Heart left ventricle (tissue), 16 donors: ENCODE measurements around the gene CHRD. TPM values are rescaled to one million over a fixed set of nuclear protein-coding genes. Genes with fewer than 3 reads are reported as not detected.

ENCODE experiments used
- ATAC-seq, 4 donors: fragments of 200-7000 bp; cut with Tn5 transposase; one replicate each; pipeline ENCODE4 v1.9.1; 2020 to 2022; ENCODE audit warnings: moderate library complexity in 4 of 4, mild to moderate bottlenecking in 3 of 4, moderate number of reproducible peaks in 1 of 4
- DNase-seq, 5 donors: peaks; one replicate each; pipeline ENCODE4 v3.0.0-alpha.2; 2020
- H3K27ac ChIP-seq, 12 donors: fragments of 200-600 bp; sonication (generic) in 4 of 12; one replicate each; pipeline versions ENCODE4 v1.5.0 to v1.8.0; 2016 to 2022; ENCODE audit warnings: mild to moderate bottlenecking in 2 of 12
- H3K27me3 ChIP-seq, 9 donors: fragments of 200-600 bp; sonication (generic) in 2 of 9; one replicate each; pipeline versions ENCODE4 v1.5.1 to v1.8.0; 2016 to 2022; ENCODE audit warnings: mild to moderate bottlenecking in 3 of 9
- H3K36me3 ChIP-seq, 9 donors: fragments of 200-600 bp; sonication (generic) in 2 of 9; one replicate each; pipeline versions ENCODE4 v1.5.0 to v1.8.0; 2018 to 2022; ENCODE audit warnings: mild to moderate bottlenecking in 2 of 9
- H3K4me1 ChIP-seq, 12 donors: fragments of 200-600 bp; sonication (generic) in 4 of 12; one replicate each; pipeline versions ENCODE4 v1.5.0 to v1.8.0; 2016 to 2022; ENCODE audit warnings: mild to moderate bottlenecking in 3 of 12
- H3K4me3 ChIP-seq, 12 donors: fragments of 200-600 bp; sonication (generic) in 4 of 12; one replicate each; pipeline versions ENCODE4 v1.5.0 to v1.8.0; 2017 to 2022; ENCODE audit warnings: mild to moderate bottlenecking in 9 of 12, moderate library complexity in 4 of 12
- H3K9me3 ChIP-seq, 12 donors: fragments of 200-600 bp; sonication (generic) in 4 of 12; one replicate each; pipeline versions ENCODE4 v1.5.0 to v1.8.0; 2016 to 2022; ENCODE audit warnings: mild to moderate bottlenecking in 1 of 12
- POLR2A ChIP-seq, 2 donors: fragments of 450-650 bp; IDR thresholded peaks; one replicate each; pipeline ENCODE4 v1.6.1; 2017; ENCODE audit warnings: antibody characterized with exemption in 2 of 2, mild to moderate bottlenecking in 2 of 2, moderate library complexity in 2 of 2
- WGBS, 4 donors: extraction: QIAGEN DNeasy Blood & Tissue Kit in 2 of 4; methylation state at CpG; one replicate each; pipeline versions ENCODE4 v1.1.5 to v1.1.7; 2013 to 2018; 5-methylcytosine and 5-hydroxymethylcytosine counted together
- intact Hi-C, 10 donors: fragments of 100-400 bp; cut with DNase I; formaldehyde crosslinking; loops; one replicate each; pipeline versions ENCODE4 v1.11.1 to v1.14.2; 2022
- polyA plus RNA-seq, 2 donors: library from polyadenylated mRNA; stranded (reverse); fragments of 200-250 nt; gene quantifications; one replicate each; pipeline ENCODE4 v1.2.3, GENCODE V29; 2013
- total RNA-seq, 9 donors: library from RNA; depleted of rRNA in 2 of 9; stranded (reverse); fragments of >200 nt in 2 of 9; fragmentation: NEBNext Ultra II Directional in 3 of 9; extraction: Animal tissue kit (Norgen Biotek cat#: 25700) in 3 of 9; gene quantifications; one replicate each; pipeline versions ENCODE4 v1.1.0 to v1.2.4, GENCODE V29; 2016 to 2023
- TF ChIP-seq, protein P1 (sequence below), 12 donors: fragments of 200-600 bp; sonication (generic) in 4 of 12; IDR thresholded peaks; one replicate each; pipeline versions ENCODE4 v1.5.0 to v1.8.0; 2018 to 2022; ENCODE audit warnings: antibody characterized with exemption in 12 of 12, mild to moderate bottlenecking in 5 of 12
- donor health status: ischemic (EF 13 %, LVEDD 7.1; RV severe dilation, severe dysfunction).
- donor health status: healthy with polysubstance abuse.
- donor health status: DM: no; HTN: yes; CAD: no.
- donor health status: DM: no; HTN: no; CAD: no.
- donor health status: ischemic (EF 25% LVEDD 6.9; RV normal size, moderate dysfunction).
- donor health status: ischemic (EF 25% LVEDD 5.7; RV mildly dilated, moderate dysfunction).
- donor health status: healthy.
- donor health status: DM: yes; HTN: yes; CAD: no.
- donor health status: ischemic (EF 35%, LVEDD 5.7; RV mildly dilated, moderate dysfunction).
- donor health status: nonischemic (EF 11% LVEDD 7.7; RV severe dilation, severe dysfunction).
- donor health status: DM: yes; HTN: yes; CAD: no.
- donor health status: PGD.
- donor health status: ischemic (EF 29% LVEDD 5.4; RV normal size, mild dysfunction).
- donor health status: nonischemic (EF 23%, LVEDD 6.1; RV moderate dilation, normal function).

Gene CHRD
- total and polyA plus RNA-seq, 11 donors = 2.0 to 7.4 (median 4.8) TPM

DNA sequence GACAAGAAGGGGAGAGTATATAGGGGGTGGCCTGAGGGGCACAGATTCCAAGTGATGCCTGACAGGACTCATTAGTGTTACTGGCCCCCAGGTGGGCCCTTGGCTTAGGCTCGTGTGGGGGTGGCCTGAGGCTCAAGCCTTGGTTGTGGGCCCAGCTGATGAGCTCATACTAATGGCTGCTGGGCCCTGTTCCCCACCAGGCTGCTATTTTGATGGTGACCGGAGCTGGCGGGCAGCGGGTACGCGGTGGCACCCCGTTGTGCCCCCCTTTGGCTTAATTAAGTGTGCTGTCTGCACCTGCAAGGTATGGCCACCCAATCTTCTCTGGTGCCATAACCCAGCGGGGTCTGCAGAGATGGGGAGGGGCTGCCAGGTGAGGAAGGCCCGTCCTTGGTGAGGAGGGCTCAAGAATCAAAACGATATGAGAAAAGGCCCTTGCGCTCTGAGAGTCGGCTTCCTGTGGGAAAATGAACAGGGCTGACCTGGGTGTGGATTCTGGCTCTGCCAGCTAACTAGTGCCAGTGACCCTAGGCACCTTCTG, 7.4 kb downstream of the CHRD start:
- no peak for TF ChIP-seq POLR2A (IDR thresholded peaks at IDR 0.05)
- TF ChIP-seq, protein P1, sequence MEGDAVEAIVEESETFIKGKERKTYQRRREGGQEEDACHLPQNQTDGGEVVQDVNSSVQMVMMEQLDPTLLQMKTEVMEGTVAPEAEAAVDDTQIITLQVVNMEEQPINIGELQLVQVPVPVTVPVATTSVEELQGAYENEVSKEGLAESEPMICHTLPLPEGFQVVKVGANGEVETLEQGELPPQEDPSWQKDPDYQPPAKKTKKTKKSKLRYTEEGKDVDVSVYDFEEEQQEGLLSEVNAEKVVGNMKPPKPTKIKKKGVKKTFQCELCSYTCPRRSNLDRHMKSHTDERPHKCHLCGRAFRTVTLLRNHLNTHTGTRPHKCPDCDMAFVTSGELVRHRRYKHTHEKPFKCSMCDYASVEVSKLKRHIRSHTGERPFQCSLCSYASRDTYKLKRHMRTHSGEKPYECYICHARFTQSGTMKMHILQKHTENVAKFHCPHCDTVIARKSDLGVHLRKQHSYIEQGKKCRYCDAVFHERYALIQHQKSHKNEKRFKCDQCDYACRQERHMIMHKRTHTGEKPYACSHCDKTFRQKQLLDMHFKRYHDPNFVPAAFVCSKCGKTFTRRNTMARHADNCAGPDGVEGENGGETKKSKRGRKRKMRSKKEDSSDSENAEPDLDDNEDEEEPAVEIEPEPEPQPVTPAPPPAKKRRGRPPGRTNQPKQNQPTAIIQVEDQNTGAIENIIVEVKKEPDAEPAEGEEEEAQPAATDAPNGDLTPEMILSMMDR (IDR thresholded peaks at IDR 0.05) = no peak
- H3K36me3 ChIP-seq = peaks cover 0 to 28% (median 0%) of the 10 kb centered on the region in 9 donors
- no peak for ATAC-seq
- intact Hi-C loops = no loop called here
- H3K27me3 ChIP-seq = peaks cover 0 to 17% (median 1%) of the 10 kb centered on the region in 9 donors
- no peaks in the 10 kb centered on the region for H3K4me1 ChIP-seq
- H3K4me3 ChIP-seq = no peak overlapping the region
- H3K9me3 ChIP-seq = no peaks in the 10 kb centered on the region
- H3K27ac ChIP-seq = no peak overlapping the region
- no peak for DNase-seq
- 84 to 96% (median 93%) methylated on average over 5 to 12 of the region's 12 CpGs for WGBS, 4 donors

DNA sequence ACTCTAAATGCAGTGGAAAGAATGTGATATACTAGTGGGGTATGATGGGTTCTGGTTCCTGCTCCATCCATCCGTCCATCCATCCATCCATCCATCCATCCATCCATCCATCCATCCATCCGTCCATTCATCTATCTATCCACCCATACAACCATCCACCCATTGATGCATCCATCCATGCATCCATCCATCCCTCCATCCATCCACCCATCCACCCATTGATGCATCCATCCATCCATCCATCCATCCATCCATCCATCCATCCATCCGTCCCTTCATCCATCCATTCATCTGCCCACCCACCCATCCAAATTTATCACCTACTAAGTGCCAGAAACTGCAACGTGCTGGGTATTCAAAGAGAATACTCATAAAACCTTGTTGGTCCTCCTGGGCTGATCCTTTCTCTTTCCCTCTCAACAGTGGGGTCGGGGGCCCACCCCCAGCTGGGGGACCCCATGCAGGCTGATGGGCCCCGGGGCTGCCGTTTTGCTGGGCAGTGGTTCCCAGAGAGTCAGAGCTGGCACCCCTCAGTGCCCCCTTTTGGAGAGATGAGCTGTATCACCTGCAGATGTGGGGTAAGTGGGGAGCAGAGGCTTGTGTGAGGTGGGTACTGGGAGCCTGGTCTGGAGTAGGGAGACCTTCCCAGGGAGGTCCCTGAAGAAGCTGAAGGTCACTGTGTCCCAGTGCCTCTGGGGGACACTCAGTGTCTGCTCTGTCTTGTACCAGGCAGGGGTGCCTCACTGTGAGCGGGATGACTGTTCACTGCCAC, 8.5 kb downstream of the CHRD start:
- intact Hi-C loops = no loop called here
- no peak for ATAC-seq

DNA sequence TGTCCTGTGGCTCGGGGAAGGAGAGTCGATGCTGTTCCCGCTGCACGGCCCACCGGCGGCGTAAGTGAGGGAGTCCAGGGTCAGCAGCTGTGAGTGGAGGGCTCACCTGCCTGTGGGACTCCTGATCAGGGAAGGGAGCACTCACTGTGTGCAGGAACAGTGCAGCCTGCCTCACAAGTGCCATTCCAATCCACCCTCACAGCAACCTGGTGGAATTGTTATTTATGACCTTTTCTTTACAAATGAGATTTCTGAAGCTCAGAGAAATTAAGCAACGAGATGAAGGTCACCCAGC, 9.0 kb downstream of the CHRD start:
- no peak for ATAC-seq
- H3K27ac ChIP-seq = no peak overlapping the region
- H3K4me1 ChIP-seq = no peaks in the 10 kb centered on the region
- peaks cover 0 to 9% (median 0%) of the 10 kb centered on the region in 9 donors for H3K27me3 ChIP-seq
- intact Hi-C loops = no loop called here
- WGBS, 4 donors = 81 to 93% (median 84%) methylated on average over 3 to 8 of the region's 8 CpGs
- no peaks in the 10 kb centered on the region for H3K9me3 ChIP-seq
- no peak for DNase-seq
- H3K4me3 ChIP-seq = no peak overlapping the region
- no peak for TF ChIP-seq POLR2A (IDR thresholded peaks at IDR 0.05)
- TF ChIP-seq, protein P1 (IDR thresholded peaks at IDR 0.05) = no peak
- H3K36me3 ChIP-seq = peaks cover 0 to 23% (median 0%) of the 10 kb centered on the region in 9 donors

More for the DNA sequence above, 8.5 kb downstream of the CHRD start:
- Histone ChIP-seq H3K36me3 (peaks cover 0 to 23% (median 0%) of the 10 kb centered on the region in 9 donors), H3K4me3 (no peak overlapping the region), H3K9me3 (no peaks in the 10 kb centered on the region), H3K27ac (no peak overlapping the region), H3K4me1 (no peaks in the 10 kb centered on the region), H3K27me3 (peaks cover 0 to 12% (median 0%) of the 10 kb centered on the region in 9 donors)
- TF ChIP-seq, protein P1 (IDR thresholded peaks at IDR 0.05) = no peak
- TF ChIP-seq POLR2A (IDR thresholded peaks at IDR 0.05) = no peak
- no peak for DNase-seq
- 80 to 83% (median 82%) methylated on average over 7 to 8 of the region's 8 CpGs for WGBS, 4 donors

GRCh38 chr3:184389384-184389783, 9.5 kb downstream of the CHRD start:
- no peak overlapping the region for H3K4me3 ChIP-seq
- TF ChIP-seq, protein P1 (IDR thresholded peaks at IDR 0.05) = no peak
- no peak for TF ChIP-seq POLR2A (IDR thresholded peaks at IDR 0.05)
- no peaks in the 10 kb centered on the region for H3K4me1 ChIP-seq
- DNase-seq (no peak), ATAC-seq (no peak)
- no peaks in the 10 kb centered on the region for H3K9me3 ChIP-seq
- 45 to 56% (median 54%) methylated on average over 5 of the region's 5 CpGs for WGBS, 4 donors
- peaks cover 0 to 9% (median 0%) of the 10 kb centered on the region in 9 donors for H3K27me3 ChIP-seq
- peaks cover 0 to 23% (median 0%) of the 10 kb centered on the region in 9 donors for H3K36me3 ChIP-seq
- intact Hi-C loops = no loop called here
- no peak overlapping the region for H3K27ac ChIP-seq
